Superior temporal gyrus (tissue), 1 donor: Measurements from ENCODE around the gene FURIN.
"Not testable (repeated sequence)": the region's sequence is repeated elsewhere in the genome, so short reads cannot be mapped to it uniquely, and the experiment has no call there.

Source experiments
- DNase-seq: peaks from one replicate; pipeline ENCODE4 v3.0.0-alpha.2; 2016; ENCODE audit errors: extremely low spot score

Gene FURIN

DNA sequence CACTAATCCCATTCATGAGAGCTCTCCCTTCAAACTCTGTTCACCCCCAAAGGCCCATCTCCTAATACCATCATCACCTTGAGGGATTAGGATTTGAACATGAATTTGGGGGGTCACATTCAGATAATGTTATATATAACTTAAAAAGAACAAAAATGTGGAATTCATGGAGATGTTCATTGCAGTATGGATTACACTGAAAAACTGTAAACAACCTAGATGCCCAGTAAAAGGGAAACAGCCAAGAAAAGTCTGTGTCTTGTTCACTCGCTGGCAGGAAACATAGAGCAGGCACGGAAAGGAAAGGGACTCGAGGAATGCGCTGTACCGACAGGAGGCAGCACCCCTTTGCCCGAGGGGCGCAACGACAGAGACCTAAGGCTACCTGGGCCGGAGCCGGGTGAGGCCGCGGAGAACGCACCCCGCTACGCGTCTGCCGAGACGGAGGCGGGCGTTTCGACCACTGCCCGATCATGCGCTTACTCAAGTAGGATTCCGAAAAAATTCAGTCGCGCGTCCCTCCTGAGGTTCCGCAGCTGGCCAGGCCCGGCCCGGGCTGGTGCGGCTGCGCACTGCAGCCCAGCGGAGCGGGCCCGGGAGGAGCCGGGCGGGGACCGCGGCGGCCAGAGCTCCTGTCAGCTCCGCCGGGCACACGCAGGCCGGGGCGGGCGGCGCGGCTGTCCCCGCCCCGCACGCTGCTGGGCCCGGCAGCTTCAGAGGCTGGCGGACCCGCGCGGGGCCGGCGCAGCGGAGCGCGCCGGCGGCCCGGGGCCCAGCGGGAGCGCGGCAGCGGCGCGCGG lies 33.9 kb downstream of the FURIN start:
- DNase-seq: peak; percentile 87

DNA sequence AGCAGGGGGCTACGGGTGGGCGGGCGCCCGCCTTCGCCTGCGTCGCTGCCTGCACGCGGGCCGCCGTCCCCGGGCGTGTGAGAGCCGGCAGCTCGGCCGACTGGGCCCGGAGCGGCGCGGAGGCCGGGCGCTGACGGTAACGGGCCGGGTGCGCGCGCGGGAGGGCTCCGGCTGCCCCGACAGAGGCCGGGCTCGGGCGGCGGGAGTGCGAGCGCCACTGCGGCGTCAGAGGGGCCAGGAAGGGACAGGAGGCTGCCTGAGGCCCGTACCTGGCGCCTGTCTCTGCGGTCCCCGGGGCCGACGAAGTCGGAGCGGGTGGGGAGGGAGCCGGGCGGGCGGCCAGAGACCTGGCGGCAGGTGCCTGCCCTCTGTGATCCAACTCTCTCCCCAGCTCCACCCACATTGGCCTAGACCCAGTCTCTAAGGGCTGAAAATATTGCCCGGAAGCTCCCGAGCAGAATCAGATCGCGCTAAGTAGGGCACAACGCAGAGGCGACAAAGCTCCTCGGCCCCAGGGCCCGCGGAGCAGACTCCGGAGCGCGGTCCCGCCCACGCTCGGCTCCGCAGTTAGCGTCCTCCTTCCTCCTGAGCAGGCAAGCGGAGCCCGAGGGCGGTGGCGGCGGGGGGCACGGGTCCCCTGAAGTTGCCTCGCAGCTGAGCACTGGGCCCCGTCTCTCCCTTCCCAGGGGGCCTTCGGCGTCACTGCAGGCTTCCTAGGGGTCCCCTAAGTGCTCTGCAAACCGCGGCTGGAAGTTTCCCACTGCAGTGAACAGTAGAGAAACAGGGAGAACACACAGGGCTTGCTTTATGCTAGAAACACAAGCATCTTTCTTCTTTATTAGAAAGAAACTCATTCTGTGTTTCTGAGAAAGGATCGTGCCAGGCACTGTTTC lies 34.7 kb downstream of the FURIN start, which contains the start of gene MAN2A2:
MAN2A2 (plus strand) TSS at position 463 of the 893 bp plus-strand sequence. CDS start 906 bp downstream, outside the sequence.
- DNase-seq: peak; percentile 90

DNA sequence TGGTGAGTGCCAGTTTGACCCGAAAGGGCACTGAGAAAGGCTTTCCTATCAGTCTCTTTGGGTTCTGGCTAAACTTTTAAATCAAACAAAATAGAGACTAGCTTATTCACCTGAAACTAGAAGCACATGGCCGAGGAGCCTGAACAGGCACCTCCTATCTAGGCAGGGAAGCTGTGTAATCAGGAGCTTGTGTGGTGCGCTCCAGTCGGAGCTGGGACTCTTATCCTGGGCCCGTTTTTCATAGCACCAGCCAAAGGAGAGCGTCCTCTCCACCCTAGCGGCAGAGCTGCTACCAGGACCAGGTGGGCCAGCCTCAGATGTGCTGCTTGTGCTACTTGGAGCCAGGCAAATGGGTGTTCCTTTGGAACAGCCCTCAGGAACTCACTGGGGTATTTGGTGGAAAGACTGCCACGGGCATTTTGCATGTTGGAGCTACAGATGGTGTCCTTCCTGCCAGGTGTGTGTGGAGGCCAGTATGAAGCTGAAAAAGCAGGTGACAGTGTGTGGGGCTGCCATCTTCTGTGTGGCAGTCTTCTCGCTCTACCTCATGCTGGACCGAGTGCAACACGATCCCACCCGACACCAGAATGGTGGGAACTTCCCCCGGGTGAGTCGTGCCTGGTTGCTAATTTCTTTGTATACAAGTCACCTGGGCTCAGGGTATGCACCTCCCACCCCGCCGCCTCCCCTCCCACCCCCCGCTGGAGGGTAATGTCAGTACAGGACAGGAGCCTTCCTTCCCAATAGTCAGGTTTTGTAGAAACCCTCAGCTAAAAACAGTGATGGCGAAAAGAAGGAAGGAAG lies 35.5 kb downstream of the FURIN start:
- DNase-seq: no peak

DNA sequence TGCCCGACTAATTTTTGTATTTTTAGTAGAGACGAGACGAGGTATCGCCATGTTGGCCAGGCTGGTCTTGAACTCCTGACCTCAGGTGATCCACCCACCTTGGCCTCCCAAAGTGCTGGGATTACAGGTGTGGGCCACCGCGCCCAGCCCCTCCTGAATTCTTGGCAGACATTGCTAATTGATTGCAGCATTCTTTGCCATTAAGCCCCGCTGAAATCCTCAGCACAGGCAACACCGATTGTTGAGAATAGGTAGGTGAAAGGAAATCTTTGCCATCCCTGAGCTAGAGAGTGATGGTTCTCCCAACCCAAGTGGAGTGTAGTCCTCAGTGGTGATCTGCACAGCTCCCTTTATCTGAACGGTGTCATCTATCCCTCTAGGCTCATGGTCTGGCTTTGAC lies 36.4 kb downstream of the FURIN start:
- no peak for DNase-seq

DNA sequence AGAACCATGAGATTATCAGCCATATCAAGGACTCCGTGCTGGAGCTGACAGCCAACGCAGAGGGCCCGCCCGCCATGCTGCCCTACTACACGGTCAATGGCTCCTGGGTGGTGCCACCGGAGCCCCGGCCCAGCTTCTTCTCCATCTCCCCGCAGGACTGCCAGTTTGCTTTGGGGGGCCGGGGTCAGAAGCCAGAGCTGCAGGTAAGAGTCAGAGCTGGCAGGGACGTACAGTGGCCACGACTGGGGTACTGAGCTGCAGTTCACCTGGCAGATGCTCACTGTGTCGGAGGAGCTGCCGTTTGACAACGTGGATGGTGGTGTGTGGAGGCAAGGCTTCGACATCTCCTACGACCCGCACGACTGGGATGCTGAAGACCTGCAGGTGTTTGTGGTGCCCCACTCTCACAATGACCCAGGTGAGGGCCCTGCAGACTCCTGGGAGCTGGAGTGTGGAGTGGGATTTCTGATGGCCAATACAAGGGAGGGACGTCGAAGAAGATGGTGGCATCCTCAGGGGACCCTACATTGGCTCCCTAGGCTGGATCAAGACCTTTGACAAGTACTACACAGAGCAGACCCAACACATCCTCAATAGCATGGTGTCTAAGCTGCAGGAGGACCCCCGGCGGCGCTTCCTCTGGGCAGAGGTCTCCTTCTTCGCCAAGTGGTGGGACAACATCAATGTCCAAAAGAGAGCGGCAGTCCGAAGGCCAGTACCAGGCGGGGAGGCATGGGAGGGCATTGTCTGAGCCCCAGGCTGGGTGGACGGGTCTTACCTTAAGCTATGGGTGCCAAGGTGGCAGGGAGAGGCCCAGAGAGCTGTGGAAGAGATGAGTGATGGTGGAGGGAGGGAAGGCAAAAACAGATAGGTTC lies 37.2 kb downstream of the FURIN start:
- DNase-seq: no peak

DNA sequence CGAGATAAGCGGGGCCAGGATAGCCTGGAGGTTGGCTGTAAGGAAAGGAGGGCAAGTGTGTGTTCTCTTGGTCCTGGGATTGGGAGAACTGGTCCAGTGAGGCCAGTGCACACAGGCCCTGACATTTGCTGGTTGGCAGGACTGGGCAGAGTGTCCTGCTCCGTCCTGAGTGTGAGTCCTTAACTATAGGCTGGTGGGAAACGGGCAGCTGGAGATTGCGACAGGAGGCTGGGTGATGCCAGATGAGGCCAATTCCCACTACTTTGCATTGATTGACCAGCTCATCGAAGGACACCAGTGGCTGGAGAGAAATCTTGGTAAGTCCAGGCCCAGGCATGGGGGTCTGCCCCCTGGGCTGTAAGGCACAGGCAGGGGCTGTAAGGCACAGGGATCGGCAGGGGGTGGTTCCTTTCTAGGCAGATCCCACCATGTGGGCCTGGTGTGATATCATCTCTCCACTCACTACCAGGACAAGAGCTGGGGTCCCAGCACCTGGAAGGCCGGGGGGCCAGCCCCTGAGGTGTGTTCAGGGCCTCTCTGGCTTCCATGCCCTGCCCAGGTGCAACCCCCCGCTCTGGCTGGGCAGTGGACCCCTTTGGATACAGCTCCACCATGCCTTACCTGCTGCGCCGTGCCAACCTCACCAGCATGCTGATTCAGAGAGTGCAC lies 37.9 kb downstream of the FURIN start:
- DNase-seq: no peak

DNA sequence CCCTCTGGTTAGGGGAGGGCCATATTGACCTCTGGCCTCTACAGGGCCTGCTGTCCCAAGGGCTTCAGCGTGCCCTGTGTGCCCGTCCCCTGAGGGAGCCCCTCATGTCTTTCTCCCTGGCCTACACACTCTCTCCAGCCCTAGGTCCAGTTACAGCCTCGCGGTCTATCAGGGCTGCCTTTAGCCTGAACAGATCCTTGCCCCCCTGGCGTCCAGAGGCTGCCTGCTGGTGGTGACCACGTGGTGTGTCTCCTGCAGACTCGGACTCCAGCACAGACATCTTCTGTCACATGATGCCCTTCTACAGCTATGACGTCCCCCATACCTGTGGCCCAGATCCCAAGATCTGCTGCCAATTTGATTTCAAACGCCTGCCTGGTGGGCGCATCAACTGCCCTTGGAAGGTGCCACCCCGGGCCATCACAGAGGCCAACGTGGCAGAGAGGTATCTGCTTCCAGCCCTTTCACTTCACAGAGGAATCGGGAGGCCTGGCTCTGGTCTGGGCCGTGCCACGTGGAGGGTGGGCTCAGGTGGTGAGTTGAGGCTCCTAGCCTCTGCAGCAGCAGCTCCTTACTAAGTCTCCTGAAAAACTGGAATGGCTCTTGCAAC lies 38.8 kb downstream of the FURIN start:
- no peak for DNase-seq

DNA sequence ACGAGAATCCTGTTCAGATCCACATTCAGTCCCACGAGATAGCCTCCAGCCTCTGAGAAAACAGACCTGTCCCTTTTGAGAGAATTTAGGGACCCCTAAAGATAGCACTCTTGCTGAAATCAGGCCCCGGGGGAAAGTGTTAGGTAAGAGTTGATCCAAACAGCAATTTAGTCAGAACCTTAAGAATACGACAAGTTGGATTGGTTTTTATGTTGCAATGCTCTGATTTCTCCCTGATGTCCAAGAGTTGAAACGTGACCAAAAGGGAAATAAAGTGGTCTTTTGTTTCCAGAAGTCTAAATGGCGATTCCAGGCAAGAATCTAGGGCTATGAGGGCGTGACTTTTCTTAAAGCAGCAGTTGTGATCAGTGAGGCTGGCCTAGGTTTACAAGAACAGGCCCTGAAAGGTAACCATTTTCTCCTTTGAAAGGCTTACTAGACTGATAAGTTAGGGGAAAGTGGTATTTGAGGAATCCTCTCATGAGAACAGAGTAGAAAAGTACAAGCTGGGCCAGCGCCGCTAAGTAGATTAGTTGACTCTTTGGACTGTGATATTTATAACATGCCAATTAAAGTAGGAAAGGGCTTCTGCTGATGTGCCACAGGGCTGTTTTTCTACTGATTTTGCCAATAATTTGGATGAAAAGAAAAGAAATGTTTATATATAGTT lies 39.6 kb downstream of the FURIN start:
- DNase-seq: peak; percentile 71

DNA sequence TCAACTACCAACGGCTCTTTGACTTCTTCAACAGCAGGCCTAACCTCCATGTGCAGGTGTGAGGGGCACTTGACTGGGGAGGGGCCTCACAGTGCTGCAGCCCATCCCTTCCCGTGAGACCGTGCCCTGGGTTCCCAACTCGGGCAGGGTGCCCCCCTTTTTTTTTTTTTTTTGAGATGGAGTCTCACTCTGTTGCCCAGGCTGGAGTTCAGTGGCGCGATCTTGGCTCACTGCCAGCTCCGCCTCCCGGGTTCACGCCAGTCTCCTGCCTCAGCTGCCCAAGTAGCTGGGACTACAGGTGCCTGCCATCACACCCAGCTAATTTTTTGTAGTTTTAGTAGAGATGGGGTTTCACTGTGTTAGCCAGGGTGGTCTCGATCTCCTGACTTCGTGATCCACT lies 41.1 kb downstream of the FURIN start:
- DNase-seq: not testable (repeated sequence)

DNA sequence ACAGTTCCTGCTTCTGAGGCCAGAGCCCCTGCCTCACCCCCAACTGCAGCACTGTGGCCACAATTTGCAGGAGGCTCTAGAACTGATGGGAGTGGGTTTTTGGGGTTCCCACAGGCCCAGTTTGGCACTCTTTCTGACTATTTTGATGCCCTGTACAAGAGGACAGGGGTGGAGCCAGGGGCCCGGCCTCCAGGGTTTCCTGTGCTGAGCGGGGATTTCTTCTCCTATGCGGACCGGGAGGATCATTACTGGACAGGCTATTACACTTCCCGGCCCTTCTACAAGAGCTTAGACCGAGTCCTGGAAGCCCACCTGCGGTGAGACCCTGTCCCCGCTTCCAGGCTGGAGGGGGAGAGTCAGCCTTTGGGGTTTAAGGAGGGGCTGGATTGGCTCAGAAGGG lies 41.6 kb downstream of the FURIN start:
- DNase-seq: no peak

DNA sequence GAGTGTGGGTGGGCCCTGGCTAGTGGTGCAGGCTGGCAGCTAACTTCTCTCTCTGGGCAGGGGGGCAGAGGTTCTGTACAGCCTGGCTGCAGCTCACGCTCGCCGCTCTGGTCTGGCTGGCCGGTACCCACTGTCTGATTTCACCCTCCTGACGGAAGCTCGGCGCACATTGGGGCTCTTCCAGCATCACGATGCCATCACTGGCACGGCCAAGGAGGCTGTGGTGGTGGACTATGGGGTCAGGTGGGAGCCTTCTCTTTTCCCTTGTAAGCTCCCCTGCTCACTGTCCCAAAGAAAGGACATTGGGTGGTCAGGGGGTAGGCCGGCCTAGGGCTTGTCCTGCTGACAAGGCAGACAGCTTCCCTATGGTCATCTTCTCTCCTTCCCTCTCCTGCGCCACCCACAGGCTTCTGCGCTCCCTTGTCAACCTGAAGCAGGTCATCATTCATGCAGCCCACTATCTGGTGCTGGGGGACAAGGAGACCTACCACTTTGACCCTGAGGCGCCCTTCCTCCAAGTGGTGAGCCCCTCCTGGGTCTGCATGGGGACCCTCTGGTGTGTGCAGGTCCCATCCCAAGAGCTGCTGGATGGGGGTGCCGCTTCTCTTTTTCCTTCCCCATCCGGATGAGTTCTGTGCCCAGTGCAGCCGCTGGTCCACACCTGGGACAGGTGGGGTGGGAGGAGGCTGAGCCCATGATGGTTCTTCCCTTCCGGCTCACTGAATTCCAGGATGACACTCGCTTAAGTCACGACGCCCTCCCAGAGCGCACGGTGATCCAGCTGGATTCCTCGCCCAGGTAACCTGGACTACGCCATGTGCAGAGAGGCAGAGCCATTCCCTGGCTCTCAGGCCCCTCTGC lies 42.3 kb downstream of the FURIN start:
- DNase-seq: no peak

DNA sequence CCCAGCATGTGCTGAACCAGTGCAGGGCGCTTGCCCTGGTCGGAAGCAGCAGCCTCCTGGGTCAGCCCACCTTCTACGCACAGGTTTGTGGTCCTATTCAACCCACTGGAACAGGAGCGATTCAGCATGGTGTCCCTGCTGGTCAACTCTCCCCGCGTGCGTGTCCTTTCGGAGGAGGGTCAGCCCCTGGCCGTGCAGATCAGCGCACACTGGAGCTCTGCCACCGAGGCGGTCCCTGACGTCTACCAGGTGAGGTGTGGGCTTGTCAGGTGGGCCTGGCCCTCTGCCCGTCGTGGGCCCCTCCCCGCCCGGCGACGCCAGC lies 42.9 kb downstream of the FURIN start:
- no peak for DNase-seq

DNA sequence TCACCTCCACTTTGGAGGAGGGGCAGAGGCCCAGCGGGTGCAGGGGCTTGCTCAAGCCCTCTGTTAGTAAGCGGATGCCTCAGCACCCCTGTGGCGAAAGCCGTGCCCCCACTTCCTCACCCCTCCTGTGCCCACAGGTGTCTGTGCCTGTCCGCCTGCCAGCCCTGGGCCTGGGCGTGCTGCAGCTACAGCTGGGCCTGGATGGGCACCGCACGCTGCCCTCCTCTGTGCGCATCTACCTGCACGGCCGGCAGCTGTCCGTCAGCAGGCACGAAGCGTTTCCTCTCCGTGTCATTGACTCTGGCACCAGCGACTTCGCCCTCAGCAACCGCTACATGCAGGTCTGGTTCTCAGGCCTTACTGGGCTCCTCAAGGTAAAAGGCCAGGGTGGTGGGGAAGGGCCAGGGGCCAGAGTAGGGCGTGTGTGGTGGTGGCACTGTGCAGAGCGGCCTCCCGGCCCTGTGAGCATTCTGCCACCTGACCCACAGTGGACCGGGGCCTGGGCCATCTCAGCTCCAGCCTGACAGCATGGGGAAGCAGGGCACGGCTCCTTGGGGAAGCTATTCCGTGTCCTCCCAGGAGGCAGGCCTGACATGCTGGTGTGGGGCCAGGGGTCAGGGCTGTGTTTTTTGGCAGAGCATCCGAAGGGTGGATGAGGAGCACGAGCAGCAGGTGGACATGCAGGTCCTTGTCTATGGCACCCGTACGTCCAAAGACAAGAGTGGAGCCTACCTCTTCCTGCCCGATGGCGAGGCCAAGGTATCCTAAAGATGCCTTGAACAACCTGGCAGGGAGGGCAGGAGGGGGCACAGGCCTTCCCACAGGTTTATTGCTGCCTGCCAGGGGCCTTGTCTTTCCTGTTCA lies 43.8 kb downstream of the FURIN start:
- DNase-seq: no peak

DNA sequence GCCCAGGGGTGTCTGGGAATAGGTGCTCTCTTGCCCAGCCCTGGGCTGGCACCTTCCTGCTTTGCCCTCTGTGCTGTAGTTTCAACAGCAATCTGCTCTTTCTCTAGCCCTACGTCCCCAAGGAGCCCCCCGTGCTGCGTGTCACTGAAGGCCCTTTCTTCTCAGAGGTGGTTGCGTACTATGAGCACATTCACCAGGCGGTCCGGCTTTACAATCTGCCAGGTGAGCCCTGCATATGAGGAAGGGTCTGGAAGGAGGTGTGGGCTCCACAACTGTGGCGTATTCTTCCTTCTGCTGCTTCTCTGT lies 44.3 kb downstream of the FURIN start:
- DNase-seq: no peak

DNA sequence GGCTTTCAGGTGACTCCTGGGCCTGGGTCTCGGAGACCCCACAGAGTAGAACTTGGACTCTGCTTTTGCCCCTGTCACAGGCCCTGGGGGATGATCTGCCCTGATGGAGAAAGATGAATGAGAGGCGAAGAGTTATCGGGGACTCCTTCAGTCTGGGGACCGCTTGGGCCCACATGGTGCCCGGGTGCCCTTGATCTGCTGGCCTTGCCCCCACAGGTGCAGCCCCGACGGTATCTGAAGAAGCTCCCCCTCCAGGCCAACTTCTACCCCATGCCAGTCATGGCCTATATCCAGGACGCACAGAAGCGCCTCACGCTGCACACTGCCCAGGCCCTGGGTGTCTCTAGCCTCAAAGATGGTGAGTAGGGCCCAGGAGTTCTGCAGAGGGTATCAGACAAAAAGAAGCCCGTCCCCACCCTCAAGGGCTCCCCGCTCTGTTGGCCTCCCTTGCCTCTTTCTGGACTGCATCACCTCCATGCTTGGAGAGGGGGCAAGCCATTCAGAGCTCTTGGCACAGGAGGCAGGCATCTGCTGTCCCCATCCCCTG lies 45.1 kb downstream of the FURIN start:
- DNase-seq: no peak

DNA sequence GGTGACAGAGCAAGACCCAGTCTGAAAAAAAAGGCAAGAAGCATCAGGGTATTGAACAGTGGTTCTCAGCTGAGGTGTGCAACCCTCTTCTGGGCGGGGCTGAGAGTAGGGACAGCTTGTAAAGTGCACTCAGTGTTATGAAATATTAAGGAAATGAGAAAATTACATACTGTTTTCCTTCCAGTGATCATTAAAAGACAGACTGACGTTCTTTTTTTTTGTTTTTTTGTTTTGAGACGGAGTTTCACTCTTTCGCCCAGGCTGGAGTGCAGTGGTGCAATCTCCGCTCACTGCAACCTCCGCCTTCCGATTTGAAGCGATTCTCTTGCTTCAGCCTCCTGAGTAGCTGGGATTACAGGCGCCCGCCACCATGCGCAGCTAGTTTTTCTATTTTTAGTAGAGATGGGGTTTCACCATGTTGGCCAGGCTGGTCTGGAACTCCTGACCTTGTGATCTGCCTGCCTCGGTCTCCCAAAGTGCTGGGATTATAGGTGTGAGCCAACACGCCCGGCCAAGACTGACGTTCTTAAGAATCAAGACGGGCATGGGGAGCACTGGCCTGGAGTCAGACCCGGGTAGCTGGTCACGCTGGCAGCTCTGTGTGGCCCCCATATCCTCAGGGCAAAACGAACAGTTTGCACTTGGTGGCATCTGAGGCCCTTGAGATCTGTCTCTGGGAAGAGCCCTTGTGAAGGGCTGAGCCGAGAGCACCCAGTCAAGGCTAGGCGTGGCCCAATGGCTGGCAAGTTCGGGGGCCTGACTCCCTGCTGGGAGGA lies 46.1 kb downstream of the FURIN start:
- no peak for DNase-seq
